HG03103 (cell line): ENCODE results near the gene SMOC2.
"Not testable (repeated sequence)": the region's sequence is repeated elsewhere in the genome, so short reads cannot be mapped to it uniquely, and the experiment has no call there.

Source experiments
- ATAC-seq: cut with Tn5 transposase; IDR thresholded peaks from one replicate; pipeline ENCODE4 v1.9.1; 2021; ENCODE audit warnings: low read depth; ENCODE audit not compliant: unreplicated experiment

The SMOC2 gene

GRCh38 chr6:168590406-168590805 lies 149.4 kb downstream of the SMOC2 start:
- ATAC-seq, result no peak

- ATAC-seq, result no peak
These were observed 155.4 kb downstream of the SMOC2 start for GRCh38 chr6:168596344-168596743.

GRCh38 chr6:168597471-168597875 lies 156.5 kb downstream of the SMOC2 start:
- ATAC-seq, result no peak

- no peak for ATAC-seq
These were observed 157.5 kb downstream of the SMOC2 start for GRCh38 chr6:168598251-168599117.

- no peak for ATAC-seq
These were observed 158.1 kb downstream of the SMOC2 start for GRCh38 chr6:168599118-168599494.

- no peak for ATAC-seq
These were observed 158.9 kb downstream of the SMOC2 start for GRCh38 chr6:168599769-168600330.

GRCh38 chr6:168600381-168600780 lies 159.4 kb downstream of the SMOC2 start:
- no peak for ATAC-seq

- ATAC-seq, result no peak
These were observed 160.1 kb downstream of the SMOC2 start for GRCh38 chr6:168601111-168601510.

- ATAC-seq, result no peak
These were observed 160.6 kb downstream of the SMOC2 start for GRCh38 chr6:168601546-168601945.

- no peak for ATAC-seq
These were observed 161.6 kb downstream of the SMOC2 start for GRCh38 chr6:168602576-168602975.

GRCh38 chr6:168603234-168603633 lies 162.2 kb downstream of the SMOC2 start:
- no peak for ATAC-seq

GRCh38 chr6:168605964-168606363 lies 165.0 kb downstream of the SMOC2 start:
- ATAC-seq, result no peak

GRCh38 chr6:168606722-168607121 lies 165.7 kb downstream of the SMOC2 start:
- ATAC-seq, result no peak

- ATAC-seq, result no peak
These were observed 166.5 kb downstream of the SMOC2 start for GRCh38 chr6:168607272-168608112.

GRCh38 chr6:168608113-168608400 lies 167.1 kb downstream of the SMOC2 start:
- no peak for ATAC-seq

GRCh38 chr6:168609026-168609685 lies 168.2 kb downstream of the SMOC2 start:
- no peak for ATAC-seq

GRCh38 chr6:168609914-168610490 lies 169.0 kb downstream of the SMOC2 start:
- ATAC-seq, result no peak

GRCh38 chr6:168610966-168611365 lies 170.0 kb downstream of the SMOC2 start:
- not testable (repeated sequence) for ATAC-seq

- ATAC-seq, result no peak
These were observed 170.7 kb downstream of the SMOC2 start for GRCh38 chr6:168611691-168612090.

GRCh38 chr6:168612586-168612985 lies 171.6 kb downstream of the SMOC2 start:
- ATAC-seq, result no peak

- no peak for ATAC-seq
These were observed 174.9 kb downstream of the SMOC2 start for GRCh38 chr6:168615837-168616236.
